GM19238 (cell line): ENCODE data around the gene SLC25A1.
"Not testable (repeated sequence)": the region's sequence is repeated elsewhere in the genome, so short reads cannot be mapped to it uniquely, and the experiment has no call there.

Source experiments
- DNase-seq: peaks from one replicate; pipeline ENCODE4 v3.0.0; 2011; ENCODE audit warnings: low spot score; ENCODE audit not compliant: insufficient read length

Gene SLC25A1

GRCh38 chr22:19168088-19168890 lies 10.2 kb downstream of the SLC25A1 start:
- DNase-seq: no peak

- DNase-seq: no peak
Observed at GRCh38 chr22:19167106-19167869, 11.2 kb downstream of the SLC25A1 start.

- DNase-seq: no peak
Observed at GRCh38 chr22:19166421-19166820, 12.1 kb downstream of the SLC25A1 start.

- no peak for DNase-seq
Observed at GRCh38 chr22:19164425-19164824, 14.1 kb downstream of the SLC25A1 start.

- not testable (repeated sequence) for DNase-seq
Observed at GRCh38 chr22:19158649-19159048, 19.9 kb downstream of the SLC25A1 start.

GRCh38 chr22:19156109-19156508 lies 22.4 kb downstream of the SLC25A1 start:
- not testable (repeated sequence) for DNase-seq

GRCh38 chr22:19152942-19153883 lies 25.3 kb downstream of the SLC25A1 start:
- no peak for DNase-seq

GRCh38 chr22:19151329-19152191 lies 27.0 kb downstream of the SLC25A1 start:
- DNase-seq: no peak

GRCh38 chr22:19150482-19151328 lies 27.8 kb downstream of the SLC25A1 start:
- DNase-seq: no peak

GRCh38 chr22:19149991-19150390 lies 28.5 kb downstream of the SLC25A1 start, which contains the start of gene GSC2:
GSC2 (minus strand) TSS chr22:19150292; CDS start chr22:19150283, 9 bp downstream.
- no peak for DNase-seq

- no peak for DNase-seq
Observed at GRCh38 chr22:19149047-19149883, 29.3 kb downstream of the SLC25A1 start.

- DNase-seq: no peak
Observed at GRCh38 chr22:19148417-19149046, 30.0 kb downstream of the SLC25A1 start.

GRCh38 chr22:19147195-19147780 lies 31.2 kb downstream of the SLC25A1 start:
- DNase-seq: no peak

GRCh38 chr22:19146215-19146968 lies 32.1 kb downstream of the SLC25A1 start:
- no peak for DNase-seq

- DNase-seq: peak; percentile 41
Observed at GRCh38 chr22:19143967-19144400, 34.6 kb downstream of the SLC25A1 start.

GRCh38 chr22:19143212-19143611 lies 35.3 kb downstream of the SLC25A1 start:
- DNase-seq: no peak

GRCh38 chr22:19142394-19142793 lies 36.1 kb downstream of the SLC25A1 start:
- DNase-seq: no peak
